ENCODE results near the gene GBE1.
"Not testable (repeated sequence)": the region's sequence is repeated elsewhere in the genome, so short reads cannot be mapped to it uniquely, and the experiment has no call there.

Gene GBE1

DNA sequence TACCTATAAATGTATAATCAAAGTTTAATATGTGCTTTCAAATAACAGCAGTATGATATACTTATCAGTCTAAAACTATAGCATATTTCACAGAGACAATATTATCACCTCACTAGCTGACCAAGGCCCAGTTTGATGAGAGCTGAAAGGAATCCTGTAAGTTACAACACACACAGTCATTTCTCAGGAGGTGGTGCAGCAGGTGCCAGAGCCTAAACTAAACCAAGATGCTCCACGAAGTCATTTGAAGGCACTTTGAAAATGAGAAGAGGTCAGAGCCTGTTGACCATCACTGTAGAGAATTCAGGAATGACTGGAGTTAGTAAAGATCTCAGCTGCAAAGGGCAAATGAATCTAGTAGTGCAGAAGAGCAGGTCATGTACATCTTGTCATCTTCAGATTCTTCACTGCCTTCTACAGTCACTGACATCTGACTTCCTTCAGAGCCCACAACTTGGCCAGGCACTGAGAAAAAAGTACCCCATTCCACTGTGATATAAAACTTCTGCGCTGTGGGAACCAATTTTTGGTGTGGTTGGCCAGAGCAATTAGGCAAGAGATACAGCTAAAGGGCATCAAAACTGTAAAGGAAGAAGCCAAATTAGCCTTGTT, 7.9 kb downstream of the GBE1 start:
- DNase-seq (ENCODE audit: low read depth in 3 of 3), result no peak

DNA sequence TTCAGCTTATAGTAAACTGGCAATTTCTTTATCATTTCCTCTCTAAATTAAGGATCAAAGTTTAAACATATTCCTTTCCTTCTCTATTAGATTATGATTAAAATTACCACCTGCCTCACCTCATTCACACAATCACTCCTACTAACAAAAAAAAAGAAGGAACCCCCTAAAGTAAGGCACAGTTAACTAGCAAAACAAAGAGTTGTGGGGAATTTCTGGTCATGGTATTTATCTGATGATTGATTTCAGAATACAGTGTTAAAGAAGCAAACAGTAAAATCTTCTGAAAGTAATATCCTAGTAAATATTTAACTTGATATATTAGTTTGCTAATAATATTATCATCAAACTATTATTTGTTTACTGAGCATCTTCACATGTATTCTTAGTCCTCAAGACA, 8.8 kb downstream of the GBE1 start:
- no peak for DNase-seq (ENCODE audit: low read depth in 3 of 3)

DNA sequence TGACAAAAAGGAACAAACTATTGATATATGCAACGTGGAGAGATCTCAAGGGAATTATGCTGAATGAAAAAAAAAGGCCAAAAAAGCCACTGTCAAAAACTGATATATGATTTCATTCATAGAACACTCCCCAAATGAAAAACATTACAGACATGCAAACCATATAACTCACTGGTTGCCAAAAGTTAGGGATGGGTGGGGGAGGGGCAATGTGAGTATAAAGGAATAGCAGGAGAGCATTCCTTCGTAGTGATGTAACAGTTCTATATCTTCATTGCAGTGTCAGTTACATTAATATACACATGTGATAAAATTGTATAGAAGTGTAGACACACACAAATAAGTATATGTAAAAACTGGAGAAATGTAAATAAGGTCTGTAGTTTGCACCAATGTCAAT, 12.2 kb downstream of the GBE1 start:
- no peak for DNase-seq (ENCODE audit: low read depth in 3 of 3)

DNA sequence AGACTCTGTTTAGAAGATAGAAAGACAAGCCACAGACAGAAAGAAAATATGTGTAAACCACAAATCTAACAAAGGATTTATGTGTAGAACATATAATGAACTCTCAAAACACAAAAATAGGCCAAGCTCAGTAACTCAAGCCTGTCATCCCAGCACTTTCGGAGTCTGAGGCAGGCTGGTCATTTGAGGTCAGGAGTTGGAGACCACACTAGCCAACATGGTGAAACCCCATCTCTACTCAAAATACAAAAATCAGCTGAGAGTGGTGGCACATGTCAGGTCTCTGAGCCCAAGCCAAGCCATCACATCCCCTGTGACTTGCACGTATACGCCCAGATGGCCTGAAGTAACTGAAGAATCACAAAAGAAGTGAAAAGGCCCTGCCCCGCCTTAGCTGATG, 14.2 kb downstream of the GBE1 start:
- not testable (repeated sequence) for DNase-seq (ENCODE audit: low read depth in 3 of 3)

DNA sequence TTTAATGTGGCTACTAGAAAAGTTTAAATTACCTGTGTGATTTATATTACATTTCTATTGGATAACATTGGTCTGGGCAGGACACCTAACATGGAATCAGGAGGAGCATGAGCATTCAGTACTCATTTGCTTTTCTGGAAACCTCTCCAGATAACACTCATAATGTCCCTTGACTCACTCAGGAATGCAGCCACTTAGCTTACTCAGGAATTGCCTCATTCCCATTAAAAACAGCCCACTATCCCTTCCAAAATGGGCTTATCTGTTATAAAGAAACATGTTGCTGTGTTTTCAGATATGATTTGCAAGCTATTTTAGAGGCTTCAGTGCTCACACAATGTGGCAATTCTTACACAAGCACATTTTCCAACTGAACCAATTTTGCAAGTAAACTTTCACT, 17.1 kb downstream of the GBE1 start:
- no peak for DNase-seq (ENCODE audit: low read depth in 3 of 3)

DNA sequence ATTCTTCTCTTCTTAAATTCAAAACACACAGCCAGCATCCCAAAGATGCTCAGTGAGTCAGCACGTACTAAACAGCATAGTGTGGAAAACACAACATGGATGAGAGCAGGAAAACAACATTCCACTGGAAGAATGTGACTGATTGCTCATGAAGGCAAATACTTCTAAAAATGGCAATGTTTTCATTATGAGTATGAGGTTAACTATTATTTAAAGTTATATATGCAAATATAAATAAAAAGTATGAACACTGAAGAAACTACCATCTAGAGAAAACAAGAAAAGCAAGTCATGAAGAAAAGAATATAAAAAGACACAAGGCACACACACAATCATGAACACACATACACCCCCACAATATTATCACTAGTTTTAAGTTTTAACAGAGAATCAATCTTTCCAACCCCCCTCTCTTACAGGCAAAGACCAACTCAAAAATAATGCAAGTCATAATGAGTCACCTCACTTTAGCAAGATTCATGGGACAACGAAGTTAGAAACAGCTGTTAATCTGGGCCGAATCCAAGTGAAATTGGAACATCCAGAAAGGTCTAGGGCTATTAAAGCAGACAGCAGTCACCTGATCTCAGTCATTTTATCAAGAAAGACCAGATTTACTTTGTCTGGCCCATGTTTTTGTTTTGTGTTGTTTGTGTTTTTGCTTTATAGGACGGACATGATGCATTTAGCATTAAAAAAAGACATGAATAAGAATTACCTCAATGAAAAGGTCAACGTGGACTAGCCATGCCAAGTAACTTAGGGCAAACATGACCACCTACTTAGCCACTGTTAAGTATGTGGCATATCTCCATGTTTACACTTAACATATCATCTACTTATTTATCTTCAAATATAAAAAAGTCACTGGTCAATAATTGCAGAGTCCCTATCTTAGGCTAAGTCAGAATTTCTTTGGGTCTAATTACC, 18.1 kb downstream of the GBE1 start:
- DNase-seq (ENCODE audit: low read depth in 3 of 3), result no peak

DNA sequence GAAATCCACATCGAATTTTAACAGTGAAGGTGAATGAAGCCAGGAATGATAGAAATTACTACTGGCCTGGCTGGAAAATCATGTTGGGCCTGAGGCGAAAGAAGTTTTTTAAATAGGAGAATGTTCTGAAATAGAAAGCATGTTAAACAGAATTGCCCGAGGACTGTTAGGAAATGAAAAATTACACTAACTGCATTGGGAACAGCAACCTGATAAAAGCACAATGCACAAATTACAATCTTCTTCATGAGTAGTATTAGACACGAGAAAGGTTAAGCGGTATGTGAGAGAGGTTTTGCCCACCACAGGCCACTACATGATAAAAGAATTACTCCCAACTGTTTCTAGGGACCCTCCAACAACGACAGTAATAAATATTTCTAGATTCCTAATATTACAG, 18.9 kb downstream of the GBE1 start:
- DNase-seq (ENCODE audit: low read depth in 3 of 3), result no peak

DNA sequence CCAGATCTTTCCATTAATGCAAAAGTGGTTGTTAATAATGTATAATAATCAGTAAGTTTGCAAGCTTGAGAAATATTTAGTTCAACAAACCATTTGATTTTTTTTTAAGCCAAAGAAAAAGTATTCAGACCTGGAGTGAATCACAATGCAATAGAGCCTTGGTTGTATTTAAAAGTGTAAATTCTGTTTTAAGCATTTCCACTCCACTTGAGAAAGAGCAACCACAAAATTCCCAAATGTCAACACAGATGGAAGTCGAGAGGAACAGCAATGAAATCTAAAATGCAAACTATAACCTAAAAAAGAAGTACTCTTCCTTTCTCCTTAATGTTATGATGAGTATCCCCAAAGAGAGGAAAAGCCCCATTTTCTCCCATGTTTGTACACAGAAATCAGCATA, 20.2 kb downstream of the GBE1 start:
- DNase-seq (ENCODE audit: low read depth in 3 of 3), result no peak

DNA sequence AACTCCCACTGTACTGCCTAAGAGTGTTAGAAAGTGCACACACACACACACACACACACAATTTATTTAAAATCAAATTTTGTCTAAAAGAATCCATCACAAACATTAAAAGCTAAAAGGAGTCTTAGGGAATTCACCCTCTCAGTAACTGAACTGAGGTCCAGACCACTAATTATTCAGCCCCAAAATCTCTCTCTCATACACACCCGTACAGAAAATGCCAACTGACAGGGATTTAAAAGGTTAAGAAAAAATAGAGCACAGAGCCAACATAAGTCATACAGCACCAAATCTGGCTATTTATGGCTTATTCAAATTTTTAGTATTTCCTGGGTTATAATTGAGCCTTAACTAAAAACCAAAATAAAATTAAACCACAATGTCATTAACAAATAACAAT, 20.7 kb downstream of the GBE1 start:
- no peak for DNase-seq (ENCODE audit: low read depth in 3 of 3)

DNA sequence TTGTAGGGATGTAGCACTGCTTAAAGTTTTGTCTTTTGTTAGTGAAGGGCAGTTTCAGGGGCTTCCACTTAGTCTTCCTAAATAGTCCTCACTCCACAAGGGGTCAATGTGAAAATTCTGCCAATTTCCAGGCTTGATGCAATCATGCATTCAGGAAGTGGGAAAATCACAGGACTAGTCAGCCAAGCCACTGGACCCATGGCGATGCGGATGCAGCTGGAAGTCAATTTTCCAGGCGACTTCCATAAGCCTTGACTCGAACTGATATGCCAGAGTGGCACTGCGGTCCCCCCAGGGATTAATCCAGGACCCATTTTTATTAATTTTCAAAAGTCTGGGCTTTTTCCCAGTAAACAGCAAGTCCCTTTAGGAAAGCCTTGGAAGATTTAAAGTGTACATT, 26.1 kb downstream of the GBE1 start:
- DNase-seq (ENCODE audit: low read depth in 3 of 3), result no peak

DNA sequence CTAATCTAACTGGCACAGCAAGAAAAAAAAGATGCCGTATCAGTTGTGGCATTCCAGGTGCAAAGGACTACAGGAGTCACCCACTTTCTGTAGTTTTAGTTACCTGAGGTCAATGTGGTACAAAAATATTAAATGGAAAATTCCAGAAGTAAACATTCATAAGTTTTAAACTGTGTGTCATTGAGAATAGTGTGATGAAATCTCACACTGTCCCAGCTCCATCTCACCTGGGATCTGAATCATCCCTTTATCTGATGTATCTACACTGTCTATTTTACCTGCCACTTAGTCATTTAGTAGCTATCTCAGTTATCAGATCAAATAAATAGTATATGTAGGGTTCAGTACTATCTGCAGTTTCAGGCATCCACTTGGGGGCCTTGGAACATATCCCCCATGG, 26.7 kb downstream of the GBE1 start:
- DNase-seq (ENCODE audit: low read depth in 3 of 3), result no peak

DNA sequence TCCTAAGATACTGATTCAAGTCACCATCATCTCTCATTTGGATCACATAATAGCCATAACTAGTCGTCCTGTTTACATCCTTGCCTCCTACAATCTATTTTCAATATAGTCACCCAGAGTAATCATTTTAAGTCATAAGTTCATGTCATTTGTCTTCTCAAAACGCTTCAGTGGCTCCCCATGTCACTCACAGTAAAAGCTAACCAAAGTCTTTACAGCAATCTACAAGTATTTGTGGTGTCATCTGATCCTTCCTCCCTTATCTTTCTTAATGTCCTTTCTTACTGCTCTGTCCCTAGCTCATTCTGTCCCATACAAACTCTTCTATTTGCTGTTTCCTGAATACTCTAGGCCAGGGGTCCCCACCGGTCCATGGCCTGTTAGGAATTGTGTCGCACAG, 28.8 kb downstream of the GBE1 start:
- DNase-seq (ENCODE audit: low read depth in 3 of 3), result no peak

DNA sequence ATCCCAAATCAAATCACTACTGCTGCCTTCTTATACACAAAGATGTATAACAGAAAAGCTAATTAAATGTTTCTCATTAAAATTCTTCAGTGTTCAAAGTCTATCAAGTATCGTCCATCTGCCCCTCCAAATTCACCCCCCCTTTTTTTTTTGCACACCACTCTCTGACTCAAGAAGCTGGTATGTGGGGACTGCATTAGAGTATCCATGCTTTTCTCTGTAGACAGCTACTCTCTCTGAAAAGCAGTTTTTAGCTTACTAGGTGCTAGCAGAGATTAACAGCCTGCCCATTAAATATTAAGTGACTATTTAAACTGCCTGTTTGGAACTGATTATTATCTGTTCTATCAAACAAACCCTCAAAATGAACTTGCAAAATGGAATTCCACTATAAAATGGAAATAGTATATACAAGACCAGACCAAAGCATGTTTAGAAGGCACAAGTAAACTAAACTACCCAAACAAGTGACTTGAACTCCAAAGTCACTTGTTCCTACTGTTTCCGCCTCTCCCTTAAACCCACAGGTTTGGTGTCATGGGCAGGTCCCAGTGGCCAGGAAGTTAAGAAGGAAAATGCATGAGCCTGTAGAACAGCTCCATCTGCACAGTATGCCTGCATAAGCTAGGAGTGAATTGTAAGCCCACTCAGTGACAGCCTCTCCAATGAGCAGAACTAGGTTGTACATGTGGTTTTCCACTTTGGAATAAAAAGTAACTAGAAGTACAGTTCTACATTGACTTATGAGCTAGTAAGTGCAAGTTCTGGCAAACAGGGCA, 32.5 kb downstream of the GBE1 start:
- no peak for DNase-seq (ENCODE audit: low read depth in 3 of 3)

DNA sequence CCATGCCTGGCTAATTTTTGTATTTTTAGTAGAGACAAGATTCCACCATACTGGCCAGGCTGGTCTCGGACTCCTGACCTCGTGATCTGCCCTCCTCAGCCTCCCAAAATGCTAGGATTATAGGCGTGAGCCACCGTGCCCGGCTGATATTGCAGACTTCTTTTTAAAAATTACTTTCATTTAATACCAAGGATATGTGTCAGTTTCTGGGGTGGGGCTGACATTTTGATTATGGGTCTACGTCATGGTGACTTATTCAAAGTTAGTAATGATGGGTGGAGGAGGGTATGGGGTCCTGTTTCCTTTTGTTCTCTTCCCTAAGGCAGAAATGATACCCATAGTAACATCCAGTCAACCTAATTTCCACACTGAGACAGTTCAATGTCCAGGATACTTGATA, 34.7 kb downstream of the GBE1 start:
- no peak for DNase-seq (ENCODE audit: low read depth in 3 of 3)

DNA sequence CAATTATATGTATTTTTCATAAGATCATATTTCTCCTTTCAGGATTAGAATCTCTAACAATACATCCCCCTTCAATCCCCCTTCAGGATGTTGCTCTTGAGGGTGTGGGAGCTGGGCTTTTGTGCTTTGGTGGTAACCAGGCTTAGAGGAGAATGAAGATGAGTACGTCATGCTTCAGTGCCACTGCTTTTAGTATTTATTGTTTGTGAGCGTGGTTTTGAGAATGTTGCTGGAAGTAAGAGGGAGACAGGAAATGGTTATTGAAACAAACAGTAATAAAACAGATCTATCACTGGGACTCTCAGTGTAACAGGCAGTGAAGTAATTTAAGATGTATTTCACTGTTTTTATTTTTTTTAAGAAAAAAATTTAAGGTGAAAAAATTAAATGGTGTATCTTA, 35.3 kb downstream of the GBE1 start:
- no peak for DNase-seq (ENCODE audit: low read depth in 3 of 3)

DNA sequence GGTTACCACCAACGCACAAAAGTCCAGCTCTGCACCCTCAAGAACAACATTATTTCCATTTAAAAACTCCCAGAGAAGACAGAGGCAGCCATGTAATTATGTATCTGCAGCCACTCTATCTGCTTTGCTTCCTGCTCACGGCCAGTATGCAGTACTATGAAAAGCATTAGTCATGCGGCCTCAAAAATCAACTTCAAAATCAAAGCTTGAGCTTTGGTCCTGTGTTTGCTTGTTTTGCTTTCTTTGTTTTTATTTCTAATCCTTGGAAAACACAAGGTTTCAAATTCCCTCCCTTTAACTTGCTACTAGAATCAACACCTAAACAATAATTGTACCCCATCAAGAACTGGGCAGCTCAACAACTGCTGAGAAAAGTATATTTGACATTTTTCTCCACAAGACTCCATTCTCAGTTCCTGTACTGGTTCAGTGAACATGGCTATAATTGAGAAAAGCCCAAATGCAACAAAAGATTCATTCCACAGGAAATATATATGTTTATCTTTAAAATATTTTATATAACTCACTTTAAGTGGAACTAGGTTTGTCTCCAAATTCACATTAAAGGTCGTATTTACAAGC, 37.6 kb downstream of the GBE1 start:
- DNase-seq (ENCODE audit: low read depth in 3 of 3), result no peak

DNA sequence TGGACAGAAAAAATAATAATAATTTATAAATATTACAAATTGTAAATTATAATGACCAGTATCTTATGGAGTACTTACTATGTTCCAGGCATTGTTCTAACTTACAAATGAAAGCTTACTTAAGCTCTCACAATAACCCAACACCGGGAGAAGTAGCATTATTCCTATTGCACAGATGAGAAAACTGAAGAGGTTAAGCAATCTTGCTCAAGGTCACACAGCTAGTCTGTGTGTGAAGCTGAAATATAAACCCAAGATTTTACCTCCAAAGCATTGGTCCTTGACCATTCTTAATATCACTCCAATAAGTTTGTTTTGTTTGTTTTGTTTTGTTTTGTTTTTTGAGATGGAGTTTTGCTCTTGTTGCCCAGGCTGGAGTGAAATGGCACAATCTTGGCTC, 43.1 kb downstream of the GBE1 start:
- no peak for DNase-seq (ENCODE audit: low read depth in 3 of 3)

DNA sequence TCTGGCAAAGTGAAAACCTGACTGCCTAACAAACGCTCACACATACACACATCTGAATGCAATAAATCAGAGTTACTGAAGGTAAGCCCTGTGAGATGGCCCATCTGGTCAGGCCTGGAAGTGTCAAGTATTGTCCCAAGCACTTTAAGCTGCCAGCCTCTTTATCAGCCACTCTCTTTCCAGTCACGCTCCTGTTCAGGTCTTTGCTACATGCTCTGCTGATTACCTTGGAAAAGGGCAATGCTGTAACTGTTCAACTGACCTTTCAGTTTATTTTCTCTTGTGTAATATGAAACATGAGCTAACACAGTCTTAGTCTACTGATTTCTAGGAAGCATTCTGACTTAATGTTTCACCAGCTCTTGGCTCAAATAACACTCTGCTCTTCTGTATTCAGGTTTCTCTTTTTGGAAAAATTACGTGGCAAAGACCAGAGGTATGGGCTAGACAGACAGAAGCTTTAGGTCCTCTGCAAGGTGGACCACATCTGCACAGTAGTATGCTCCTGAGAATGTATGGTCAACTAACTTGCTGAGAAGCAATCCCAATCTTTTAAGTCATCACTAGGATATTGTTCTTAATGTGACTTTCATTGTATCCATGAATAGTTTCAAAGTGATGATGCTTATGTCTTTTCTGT, 44.5 kb downstream of the GBE1 start:
- DNase-seq (ENCODE audit: low read depth in 3 of 3), result no peak

DNA sequence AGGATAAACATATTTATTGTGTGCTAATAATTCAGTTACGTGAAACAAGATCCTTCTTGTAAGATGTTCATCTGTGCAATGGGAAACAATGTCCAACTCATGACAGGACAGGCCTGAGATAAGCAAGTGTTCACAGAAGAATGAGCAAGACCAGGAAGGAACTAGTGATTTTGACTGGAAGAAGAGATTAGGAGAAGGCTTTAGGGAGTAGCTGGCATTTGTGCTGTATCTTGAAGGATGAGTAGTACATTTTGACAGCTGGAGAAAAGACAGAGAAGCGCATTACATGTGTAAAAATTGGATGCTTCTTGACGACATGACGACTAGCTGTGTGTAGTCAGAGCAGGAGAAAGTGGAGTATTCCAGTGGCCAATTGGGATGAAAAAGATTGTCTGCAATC, 48.4 kb downstream of the GBE1 start:
- DNase-seq (ENCODE audit: low read depth in 3 of 3), result no peak

DNA sequence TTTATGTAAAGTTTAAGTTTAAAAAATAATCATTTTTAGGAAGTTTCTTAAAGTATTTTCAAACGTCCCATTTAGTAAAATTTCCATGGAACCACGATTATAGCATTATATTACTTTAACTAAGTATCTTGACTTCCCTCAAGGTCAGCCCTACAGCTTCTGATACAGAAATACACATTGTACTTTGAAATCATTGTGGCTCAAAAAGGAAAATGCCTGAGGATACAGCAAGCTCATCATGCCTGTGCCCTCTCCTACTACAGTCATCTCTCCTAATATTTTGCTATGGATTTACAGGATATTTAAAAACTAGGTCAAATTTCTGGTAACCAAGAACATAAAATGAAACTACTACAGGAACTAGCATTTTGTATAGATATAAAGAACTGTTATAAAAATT, 51.8 kb downstream of the GBE1 start:
- no peak for DNase-seq (ENCODE audit: low read depth in 3 of 3)

DNA sequence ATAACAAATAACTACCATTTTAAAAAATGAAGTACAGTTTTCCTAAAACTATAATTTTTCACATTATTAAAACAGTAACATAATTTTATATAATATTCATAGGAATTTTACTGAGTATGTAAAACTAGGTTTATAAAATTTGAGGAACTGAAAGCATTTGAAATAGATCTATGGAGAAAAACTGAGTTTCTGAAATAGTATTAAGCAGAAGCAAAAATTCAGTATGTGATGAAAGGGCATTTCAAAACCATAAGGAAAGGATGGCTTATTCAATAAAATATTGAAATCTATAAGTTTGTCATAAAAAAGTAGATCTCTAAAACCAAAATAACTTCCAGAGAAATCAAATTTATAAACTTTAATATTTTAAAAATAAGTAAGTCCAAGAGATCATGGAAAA, 53.4 kb downstream of the GBE1 start:
- no peak for DNase-seq (ENCODE audit: low read depth in 3 of 3)

DNA sequence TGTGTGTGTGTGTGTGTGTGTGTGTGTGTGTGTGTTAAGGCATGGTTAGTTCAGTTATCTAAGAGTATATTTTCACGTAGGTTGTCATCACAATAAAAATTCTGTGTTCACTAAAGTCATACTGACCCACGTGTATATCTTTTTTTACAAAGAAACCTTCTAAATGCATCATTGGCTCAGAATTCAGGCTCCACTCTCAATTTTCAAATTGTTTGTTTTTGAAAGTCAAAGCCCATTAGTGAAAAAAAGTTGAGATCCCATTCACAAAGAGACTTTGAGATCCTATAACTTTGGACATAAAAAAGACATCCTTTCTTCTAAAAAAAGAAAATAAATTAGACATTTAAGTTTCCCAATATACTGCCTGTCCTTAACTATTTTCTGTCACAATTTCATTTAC, 59.3 kb downstream of the GBE1 start:
- no peak for DNase-seq (ENCODE audit: low read depth in 3 of 3)

All from stimulated activated CD4-positive, alpha-beta T cell treated with anti-CD3 and anti-CD28 coated beads, TNF-alpha, amount 100 ng/mL, for 4 hours (primary cell).